ENCODE measurements around the gene GLI2.

GRCh38 chr2:120771781-120772208, 36.1 kb downstream of the GLI2 start:
- TF ChIP-seq CTCF (conservative IDR thresholded peaks at IDR 0.05; ENCODE audit: low read depth, low read length) (no peak), EZH2 (IDR thresholded peaks at IDR 0.05; ENCODE audit: low read length, unreplicated experiment) (no peak)

Measured in PC-3 (cell line).